Fibroblast of pulmonary artery (primary cell): Measurements from ENCODE around the gene EPS8L2.
"Not testable (repeated sequence)": the region's sequence is repeated elsewhere in the genome, so short reads cannot be mapped to it uniquely, and the experiment has no call there.

Experiments used
- DNase-seq: peaks from one replicate; pipeline ENCODE4 v3.0.0-alpha.2; 2010; ENCODE audit warnings: low read depth
- H3K4me3 ChIP-seq: replicated peaks from 2 replicates; pipeline ENCODE4 v1.5.1; 2011; ENCODE audit warnings: low read depth, mild to moderate bottlenecking, control low read depth, low read length, moderate library complexity
- CTCF ChIP-seq: IDR thresholded peaks from 2 replicates; pipeline ENCODE4 v1.5.1; 2011; ENCODE audit warnings: mild to moderate bottlenecking, control low read depth, low read length, inconsistent platforms; ENCODE audit errors: missing control alignments

Gene EPS8L2

DNA sequence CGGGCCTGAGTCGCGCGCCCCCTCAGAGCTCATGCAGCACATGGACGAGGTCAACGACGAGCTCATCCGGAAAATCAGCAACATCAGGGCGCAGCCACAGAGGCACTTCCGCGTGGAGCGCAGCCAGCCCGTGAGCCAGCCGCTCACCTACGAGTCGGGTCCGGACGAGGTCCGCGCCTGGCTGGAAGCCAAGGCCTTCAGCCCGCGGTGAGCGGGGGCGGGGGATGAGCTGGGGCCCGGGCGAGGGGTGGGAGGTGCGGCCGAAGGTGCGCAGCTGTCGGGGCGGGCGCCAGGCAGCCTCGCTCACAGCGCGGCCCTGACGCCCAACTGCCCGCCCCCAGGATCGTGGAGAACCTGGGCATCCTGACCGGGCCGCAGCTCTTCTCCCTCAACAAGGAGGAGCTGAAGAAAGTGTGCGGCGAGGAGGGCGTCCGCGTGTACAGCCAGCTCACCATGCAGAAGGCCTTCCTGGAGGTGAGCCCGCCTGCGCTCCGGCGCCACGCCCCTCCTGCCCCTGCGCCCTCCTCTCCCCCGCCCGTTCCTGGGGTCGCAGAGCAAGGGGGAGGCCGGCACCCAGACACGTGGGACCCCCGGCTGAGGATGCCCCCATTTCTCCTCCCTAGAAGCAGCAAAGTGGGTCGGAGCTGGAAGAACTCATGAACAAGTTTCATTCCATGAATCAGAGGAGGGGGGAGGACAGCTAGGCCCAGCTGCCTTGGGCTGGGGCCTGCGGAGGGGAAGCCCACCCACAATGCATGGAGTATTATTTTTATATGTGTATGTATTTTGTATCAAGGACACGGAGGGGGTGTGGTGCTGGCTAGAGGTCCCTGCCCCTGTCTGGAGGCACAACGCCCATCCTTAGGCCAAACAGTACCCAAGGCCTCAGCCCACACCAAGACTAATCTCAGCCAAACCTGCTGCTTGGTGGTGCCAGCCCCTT, 20.5 kb downstream of the EPS8L2 start:
- no peak overlapping the region for H3K4me3 ChIP-seq
- DNase-seq = no peak
- TF ChIP-seq CTCF = no peak

DNA sequence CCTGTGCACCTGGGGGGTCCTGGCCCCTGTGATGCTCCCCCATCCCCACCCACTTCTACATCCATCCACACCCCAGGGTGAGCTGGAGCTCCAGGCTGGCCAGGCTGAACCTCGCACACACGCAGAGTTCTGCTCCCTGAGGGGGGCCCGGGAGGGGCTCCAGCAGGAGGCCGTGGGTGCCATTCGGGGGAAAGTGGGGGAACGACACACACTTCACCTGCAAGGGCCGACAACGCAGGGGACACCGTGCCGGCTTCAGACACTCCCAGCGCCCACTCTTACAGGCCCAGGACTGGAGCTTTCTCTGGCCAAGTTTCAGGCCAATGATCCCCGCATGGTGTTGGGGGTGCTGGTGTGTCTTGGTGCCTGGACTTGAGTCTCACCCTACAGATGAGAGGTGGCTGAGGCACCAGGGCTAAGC, 21.3 kb downstream of the EPS8L2 start:
- no peak for DNase-seq
- no peak for TF ChIP-seq CTCF
- H3K4me3 ChIP-seq = no peak overlapping the region

GRCh38 chr11:727859-728748, 22.1 kb downstream of the EPS8L2 start:
- H3K4me3 ChIP-seq = no peak overlapping the region
- peak; percentile 62 for DNase-seq
- TF ChIP-seq CTCF = peak; percentile 95

- no peak overlapping the region for H3K4me3 ChIP-seq
- no peak for TF ChIP-seq CTCF
- no peak for DNase-seq
Measured at GRCh38 chr11:728901-729491, 23.0 kb downstream of the EPS8L2 start.

GRCh38 chr11:729492-730074, 23.6 kb downstream of the EPS8L2 start:
- TF ChIP-seq CTCF = no peak
- no peak for DNase-seq

DNA sequence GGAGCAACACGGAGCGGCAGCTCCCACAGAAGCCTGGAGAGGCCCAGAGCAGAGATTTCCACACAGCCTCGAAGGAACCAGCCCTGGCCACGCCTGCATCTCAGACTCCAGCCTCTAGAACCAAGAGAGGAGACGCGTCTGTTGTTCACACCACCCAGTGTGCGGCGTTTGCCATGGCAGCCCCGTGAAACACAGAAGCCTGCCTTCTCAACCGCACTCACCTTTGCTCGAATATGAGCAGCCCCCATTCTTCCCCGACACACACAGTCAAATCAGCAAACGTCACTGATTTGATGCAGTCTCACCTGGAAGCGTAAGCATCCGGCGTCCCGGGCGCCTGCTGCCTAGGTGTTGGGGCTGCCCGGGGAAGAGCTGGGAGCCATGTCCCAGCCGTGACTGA, 27.0 kb downstream of the EPS8L2 start:
- no peak for TF ChIP-seq CTCF
- H3K4me3 ChIP-seq = no peak overlapping the region
- no peak for DNase-seq

More at GRCh38 chr11:729492-730074, 23.6 kb downstream of the EPS8L2 start:
- no peak overlapping the region for H3K4me3 ChIP-seq

GRCh38 chr11:734541-734940, 28.5 kb downstream of the EPS8L2 start:
- DNase-seq, H3K4me3 ChIP-seq: not testable (repeated sequence)
